ENCODE measurements around the gene FYB1.

FYB1 gene

GRCh38 chr5:39171647-39172046 is 47.7 kb downstream of the FYB1 start:
- no peak for TF ChIP-seq CTCF (IDR thresholded peaks at IDR 0.05; ENCODE audit: low read depth, low read length, missing control alignments)
- H3K4me3 ChIP-seq (ENCODE audit: low read depth, low read length), result no peak overlapping the region
- DNase-seq (ENCODE audit: low read depth), result no peak

- H3K4me3 ChIP-seq (ENCODE audit: low read depth, low read length), result no peak overlapping the region
- no peak for TF ChIP-seq CTCF (IDR thresholded peaks at IDR 0.05; ENCODE audit: low read depth, low read length, missing control alignments)
- DNase-seq (ENCODE audit: low read depth), result no peak
Measured at GRCh38 chr5:39169081-39169480, 50.3 kb downstream of the FYB1 start.

- TF ChIP-seq CTCF (IDR thresholded peaks at IDR 0.05; ENCODE audit: low read depth, low read length, missing control alignments), result no peak
- no peak for DNase-seq (ENCODE audit: low read depth)
- H3K4me3 ChIP-seq (ENCODE audit: low read depth, low read length), result no peak overlapping the region
Measured at GRCh38 chr5:39167972-39168342, 51.4 kb downstream of the FYB1 start.

DNA sequence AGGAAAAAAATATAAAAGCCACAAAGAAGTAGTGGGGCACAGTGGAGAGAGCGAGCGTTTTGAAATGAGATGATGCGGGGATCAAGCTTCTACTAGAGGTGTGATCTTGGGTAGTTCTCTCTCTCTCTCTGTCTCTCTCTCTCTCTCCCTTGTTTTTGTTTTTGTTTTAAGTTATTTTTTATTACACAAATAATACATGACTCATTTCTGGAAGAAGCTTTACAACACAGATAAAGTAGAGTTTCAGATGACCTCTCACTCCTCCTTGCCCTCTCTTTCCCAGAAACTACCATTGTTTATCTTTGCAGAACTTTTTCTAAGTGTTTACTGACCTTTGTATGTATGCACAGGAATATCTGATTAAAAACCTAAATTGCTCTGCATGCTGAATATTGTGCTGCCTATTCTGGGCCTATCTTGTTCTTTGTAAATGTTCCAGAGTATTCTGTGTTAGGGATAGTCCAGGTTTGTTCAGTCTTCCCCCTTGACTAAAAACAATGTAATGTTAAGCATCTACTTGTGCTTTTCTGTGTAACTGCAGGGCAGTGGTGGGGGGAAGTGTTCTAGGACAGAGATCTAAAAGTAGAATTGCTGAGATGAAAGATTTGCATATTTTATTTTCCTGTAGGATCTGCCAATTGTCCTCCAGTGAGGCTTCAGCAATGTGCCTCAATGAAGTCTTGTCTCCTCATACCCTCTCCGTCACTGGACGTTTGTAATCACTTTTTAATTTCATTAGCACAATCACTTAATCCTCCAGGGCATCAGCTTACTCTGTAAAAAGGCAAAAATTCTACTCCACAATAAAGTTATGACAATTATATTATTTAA is 52.0 kb downstream of the FYB1 start:
- no peak for DNase-seq (ENCODE audit: low read depth)
- H3K4me3 ChIP-seq (ENCODE audit: low read depth, low read length), result no peak overlapping the region
- no peak for TF ChIP-seq CTCF (IDR thresholded peaks at IDR 0.05; ENCODE audit: low read depth, low read length, missing control alignments)

GRCh38 chr5:39164529-39165402 is 54.6 kb downstream of the FYB1 start:
- H3K4me3 ChIP-seq (ENCODE audit: low read depth, low read length), result no peak overlapping the region
- TF ChIP-seq CTCF (IDR thresholded peaks at IDR 0.05; ENCODE audit: low read depth, low read length, missing control alignments), result no peak
- DNase-seq (ENCODE audit: low read depth), result no peak

- TF ChIP-seq CTCF (IDR thresholded peaks at IDR 0.05; ENCODE audit: low read depth, low read length, missing control alignments), result no peak
Measured at GRCh38 chr5:39164016-39164415, 55.3 kb downstream of the FYB1 start.

More at GRCh38 chr5:39164016-39164415, 55.3 kb downstream of the FYB1 start:
- H3K4me3 ChIP-seq (ENCODE audit: low read depth, low read length), result no peak overlapping the region
- DNase-seq (ENCODE audit: low read depth), result no peak

Data from GM12864 (cell line).